SU-DHL-6 (cell line): ENCODE measurements around the gene PRORP.

Experiments
- H2AFZ ChIP-seq: fragments of 200-600 bp; sonication (generic); 2 replicates; pipeline ENCODE4 v1.6.1; 2014; ENCODE audit warnings: low read depth, mild to moderate bottlenecking, moderate library complexity, mixed read lengths, antibody characterized with exemption, low read length; ENCODE audit not compliant: severe bottlenecking
- H3F3A ChIP-seq: fragments of 200-600 bp; shearing (Covaris generic); 2 replicates; pipeline ENCODE4 v1.6.0; 2016; ENCODE audit warnings: antibody characterized with exemption, mild to moderate bottlenecking; ENCODE audit not compliant: insufficient read depth
- H3K27ac ChIP-seq: fragments of 200-600 bp; sonication (generic); 2 replicates; pipeline ENCODE4 v1.5.1; 2016; ENCODE audit warnings: low read depth, mild to moderate bottlenecking, low read length, moderate library complexity, mixed read lengths
- H3K27me3 ChIP-seq: fragments of 200-600 bp; sonication (generic), shearing (Covaris generic); 2 replicates; pipeline ENCODE4 v1.6.0; 2014; ENCODE audit warnings: mild to moderate bottlenecking, low read length
- H3K36me3 ChIP-seq: fragments of 200-600 bp; sonication (generic); 2 replicates; pipeline ENCODE4 v1.6.1; 2014; ENCODE audit warnings: mild to moderate bottlenecking, low read length, mixed read lengths
- H3K4me2 ChIP-seq: fragments of 300-600, 200-600 bp; shearing (Covaris generic), sonication (generic); 2 replicates; pipeline ENCODE4 v1.6.0; 2014; ENCODE audit warnings: low read length, low read depth, mild to moderate bottlenecking; ENCODE audit not compliant: poor library complexity, severe bottlenecking
- H3K4me3 ChIP-seq: fragments of 200-600 bp; sonication (generic); 2 replicates; pipeline ENCODE4 v1.5.1; 2014; ENCODE audit warnings: antibody characterized with exemption, low read length, mild to moderate bottlenecking, mixed read lengths; ENCODE audit not compliant: insufficient read depth, poor library complexity, severe bottlenecking
- H3K79me2 ChIP-seq: fragments of 200-600 bp; sonication (generic); 2 replicates; pipeline ENCODE4 v1.6.1; 2014; ENCODE audit warnings: mild to moderate bottlenecking, low read length, moderate library complexity; ENCODE audit not compliant: insufficient read depth
- H3K9ac ChIP-seq: fragments of 200-600 bp; sonication (generic); 2 replicates; pipeline ENCODE4 v1.7.0; 2014; ENCODE audit warnings: mild to moderate bottlenecking, low read length
- H3K9me2 ChIP-seq: fragments of 200-600 bp; sonication (generic); replicated peaks from 2 replicates; pipeline ENCODE4 v1.6.1; 2014; ENCODE audit warnings: low read length; ENCODE audit not compliant: insufficient read depth
- H3K9me3 ChIP-seq: fragments of 200-600 bp; sonication (generic); 2 replicates; pipeline ENCODE4 v1.6.1; 2014; ENCODE audit warnings: low read length, mixed read lengths; ENCODE audit not compliant: insufficient read depth
- H4K20me1 ChIP-seq: fragments of 200-600 bp; sonication (generic); 2 replicates; pipeline ENCODE4 v1.6.1; 2014; ENCODE audit warnings: low read depth, mild to moderate bottlenecking, antibody characterized with exemption, low read length, moderate library complexity, mixed read lengths
- EZH2phosphoT487 ChIP-seq: fragments of 200-600 bp; sonication (generic), shearing (Covaris generic); conservative IDR thresholded peaks from 2 replicates; pipeline ENCODE4 v1.6.1; 2018; ENCODE audit warnings: mild to moderate bottlenecking, antibody characterized with exemption, low read length, moderate library complexity, mixed read lengths
- TF ChIP-seq, protein P1 (sequence below): fragments of 200-600 bp; sonication (generic); IDR thresholded peaks from one replicate; pipeline ENCODE4 v1.5.1; 2017; ENCODE audit warnings: antibody characterized with exemption, mild to moderate bottlenecking, low read length, moderate library complexity; ENCODE audit not compliant: insufficient read depth, poor library complexity, severe bottlenecking

The PRORP gene

DNA sequence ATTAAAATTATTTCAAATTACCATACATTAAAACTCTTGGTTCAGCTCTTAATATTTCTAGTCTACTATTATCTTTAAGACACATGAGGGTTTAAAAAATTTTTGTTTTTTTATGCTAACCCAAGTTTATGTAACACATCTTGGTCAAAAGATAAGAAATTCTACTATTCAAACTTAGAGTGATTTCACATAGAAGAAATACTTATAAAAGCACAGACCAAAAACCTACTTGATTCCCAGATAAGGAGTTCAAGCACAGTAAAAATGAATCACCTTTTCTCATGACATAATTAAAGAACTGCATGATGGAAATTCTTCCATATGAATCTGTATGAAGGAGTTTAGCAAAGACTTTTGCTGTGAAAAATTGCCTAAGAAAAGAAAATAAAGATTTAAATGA, 14.5 kb upstream of the PRORP start:
- no peak overlapping the region for H2AFZ ChIP-seq
- H3F3A ChIP-seq, result 0 out of 2 replicates have a peak, but pooled peaks cover 3% of the 10 kb centered on the region
- no peak overlapping the region for H3K9ac ChIP-seq
- TF ChIP-seq, protein P1, sequence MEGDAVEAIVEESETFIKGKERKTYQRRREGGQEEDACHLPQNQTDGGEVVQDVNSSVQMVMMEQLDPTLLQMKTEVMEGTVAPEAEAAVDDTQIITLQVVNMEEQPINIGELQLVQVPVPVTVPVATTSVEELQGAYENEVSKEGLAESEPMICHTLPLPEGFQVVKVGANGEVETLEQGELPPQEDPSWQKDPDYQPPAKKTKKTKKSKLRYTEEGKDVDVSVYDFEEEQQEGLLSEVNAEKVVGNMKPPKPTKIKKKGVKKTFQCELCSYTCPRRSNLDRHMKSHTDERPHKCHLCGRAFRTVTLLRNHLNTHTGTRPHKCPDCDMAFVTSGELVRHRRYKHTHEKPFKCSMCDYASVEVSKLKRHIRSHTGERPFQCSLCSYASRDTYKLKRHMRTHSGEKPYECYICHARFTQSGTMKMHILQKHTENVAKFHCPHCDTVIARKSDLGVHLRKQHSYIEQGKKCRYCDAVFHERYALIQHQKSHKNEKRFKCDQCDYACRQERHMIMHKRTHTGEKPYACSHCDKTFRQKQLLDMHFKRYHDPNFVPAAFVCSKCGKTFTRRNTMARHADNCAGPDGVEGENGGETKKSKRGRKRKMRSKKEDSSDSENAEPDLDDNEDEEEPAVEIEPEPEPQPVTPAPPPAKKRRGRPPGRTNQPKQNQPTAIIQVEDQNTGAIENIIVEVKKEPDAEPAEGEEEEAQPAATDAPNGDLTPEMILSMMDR, result no peak
- no peak for TF ChIP-seq EZH2phosphoT487
- peaks cover 41% of the 10 kb centered on the region for H3K36me3 ChIP-seq
- H4K20me1 ChIP-seq, result no peaks in the 10 kb centered on the region
- H3K4me3 ChIP-seq, result no peak overlapping the region
- H3K9me2 ChIP-seq, result no peaks in the 10 kb centered on the region
- H3K4me2 ChIP-seq, result no peak overlapping the region
- no peaks in the 10 kb centered on the region for H3K27me3 ChIP-seq
- no peaks in the 10 kb centered on the region for H3K79me2 ChIP-seq
- H3K9me3 ChIP-seq, result peaks cover 5% of the 10 kb centered on the region; the same call in 1 of the 2 replicates
- no peak overlapping the region for H3K27ac ChIP-seq

DNA sequence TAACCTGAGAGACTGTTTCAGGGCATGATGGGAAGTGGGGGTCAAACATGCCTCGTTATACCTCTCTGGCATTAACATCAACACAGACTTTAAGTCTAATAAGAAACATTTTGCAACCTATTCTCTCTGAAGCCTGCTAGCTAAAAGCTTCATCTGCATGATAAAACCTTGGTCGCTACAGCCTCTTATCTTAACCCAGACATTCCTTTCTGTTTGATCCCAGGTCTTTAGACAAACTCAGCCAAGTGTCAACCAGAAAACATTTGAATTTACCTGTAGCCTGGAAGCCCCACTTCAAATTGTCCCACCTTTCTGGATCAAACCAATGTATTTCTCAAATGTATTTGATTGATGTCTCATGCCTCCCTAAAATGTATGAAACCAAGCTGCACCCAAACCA, 9.7 kb upstream of the PRORP start:
- TF ChIP-seq EZH2phosphoT487, result no peak
- TF ChIP-seq, protein P1, result no peak
- H3K27me3 ChIP-seq, result no peaks in the 10 kb centered on the region
- H3K4me2 ChIP-seq, result no peak overlapping the region
- no peak overlapping the region for H2AFZ ChIP-seq
- peaks cover 5% of the 10 kb centered on the region; the same call in 1 of the 2 replicates for H3K9me3 ChIP-seq
- no peak overlapping the region for H3K27ac ChIP-seq
- no peaks in the 10 kb centered on the region for H3K9me2 ChIP-seq
- peaks cover 23% of the 10 kb centered on the region for H3K79me2 ChIP-seq
- no peak overlapping the region for H3K9ac ChIP-seq
- peaks cover 47% of the 10 kb centered on the region for H3K36me3 ChIP-seq
- H3K4me3 ChIP-seq, result no peak overlapping the region
- H3F3A ChIP-seq, result no peaks in the 10 kb centered on the region
- no peaks in the 10 kb centered on the region for H4K20me1 ChIP-seq

DNA sequence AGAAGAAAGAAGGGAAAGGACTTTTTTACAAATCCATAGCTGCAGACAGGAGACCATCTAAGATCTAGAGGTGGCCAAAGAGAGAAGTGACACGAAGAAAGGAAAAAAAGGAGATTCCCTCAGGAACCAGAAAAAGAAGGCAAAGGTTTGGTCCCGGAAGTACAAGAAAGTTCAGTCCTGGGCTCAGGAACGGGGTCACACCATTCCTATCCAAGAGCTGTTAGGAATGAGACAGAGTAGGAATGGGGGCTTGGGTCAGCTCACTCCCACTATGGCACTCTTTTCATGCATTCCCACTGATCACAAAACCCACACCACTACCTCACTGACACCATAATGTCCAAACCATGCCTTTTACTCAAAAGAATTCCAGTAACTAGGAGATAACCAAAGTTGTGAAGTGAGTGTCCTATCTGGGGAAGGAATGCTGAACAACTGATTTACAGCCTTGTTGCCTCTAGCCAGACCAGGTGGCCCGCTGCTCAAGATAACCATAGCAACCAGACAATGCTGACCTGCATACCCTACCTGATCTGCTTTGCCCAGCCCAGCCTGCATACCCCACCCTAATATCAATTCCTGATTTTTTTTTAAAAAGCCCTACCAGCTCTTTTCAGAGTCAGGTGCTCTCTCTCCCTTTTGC, 8.9 kb upstream of the PRORP start:
- peaks cover 31% of the 10 kb centered on the region for H3K79me2 ChIP-seq
- H3K27ac ChIP-seq, result no peak overlapping the region
- no peaks in the 10 kb centered on the region for H3K27me3 ChIP-seq
- TF ChIP-seq, protein P1, result no peak
- no peak for TF ChIP-seq EZH2phosphoT487
- no peaks in the 10 kb centered on the region for H3F3A ChIP-seq
- no peaks in the 10 kb centered on the region for H3K9me2 ChIP-seq
- no peaks in the 10 kb centered on the region for H4K20me1 ChIP-seq
- no peak overlapping the region for H2AFZ ChIP-seq
- H3K4me2 ChIP-seq, result no peak overlapping the region
- H3K9ac ChIP-seq, result no peak overlapping the region
- no peak overlapping the region for H3K4me3 ChIP-seq
- peaks cover 42% of the 10 kb centered on the region for H3K36me3 ChIP-seq
- H3K9me3 ChIP-seq, result peaks cover 5% of the 10 kb centered on the region; the same call in 1 of the 2 replicates
